Adrenal gland (tissue), 12 donors: ENCODE measurements around the gene COL16A1. TPM values are rescaled to one million over a fixed set of nuclear protein-coding genes. Genes with fewer than 3 reads are reported as not detected.

Experiments used
- DNase-seq, 7 donors: peaks; one replicate each; pipeline ENCODE4 v3.0.0-alpha.2; 2019 to 2020
- H3K27ac ChIP-seq, 5 donors: fragments of 200-600 bp; sonication (generic) in 4 of 5; 1 replicate in 3 of 5; 2 replicates in 2 of 5; pipeline versions ENCODE4 v1.5.1 to v1.8.0; 2016 to 2020; ENCODE audit warnings: mild to moderate bottlenecking in 1 of 5
- H3K27me3 ChIP-seq: fragments of 200-600 bp; 2 replicates; pipeline ENCODE4 v1.8.0; 2021
- H3K36me3 ChIP-seq, 2 donors: fragments of 200-600 bp; replicated peaks in 1 of 2; 1 replicate in 1 of 2; 2 replicates in 1 of 2; pipeline versions ENCODE4 v1.5.1 to v1.8.0; 2018 to 2022
- H3K4me1 ChIP-seq, 2 donors: fragments of 200-600 bp; replicated peaks in 1 of 2; 1 replicate in 1 of 2; 2 replicates in 1 of 2; pipeline versions ENCODE4 v1.5.1 to v1.8.0; 2018 to 2021
- H3K4me3 ChIP-seq, 4 donors: fragments of 200-600 bp; sonication (generic) in 3 of 4; one replicate each; pipeline ENCODE4 v1.5.1; 2016 to 2018
- H3K9me3 ChIP-seq, 3 donors: fragments of 200-600 bp; sonication (generic) in 1 of 3; replicated peaks in 1 of 3; 1 replicate in 2 of 3; 2 replicates in 1 of 3; pipeline versions ENCODE4 v1.5.1 to v1.8.0; 2016 to 2021
- POLR2A ChIP-seq, 2 donors: fragments of 450-650 bp; IDR thresholded peaks; one replicate each; pipeline ENCODE4 v1.6.1; 2017; ENCODE audit warnings: antibody characterized with exemption in 2 of 2, mild to moderate bottlenecking in 2 of 2, moderate library complexity in 1 of 2
- WGBS, 4 donors: extraction: QIAGEN DNeasy Blood & Tissue Kit in 2 of 4; methylation state at CpG; one replicate each; pipeline versions ENCODE4 v1.1.5 to v1.1.7; 2013 to 2017; 5-methylcytosine and 5-hydroxymethylcytosine counted together
- intact Hi-C, 2 donors: fragments of 100-400 bp; cut with DNase I; formaldehyde crosslinking; loops; one replicate each; pipeline versions ENCODE4 v1.14.1 to v1.15.0; 2022 to 2023
- polyA plus RNA-seq, 3 donors: library from polyadenylated mRNA; stranded (reverse); fragments of 200-250 nt in 2 of 3; fragments of 350-450 nt in 1 of 3; fragmentation: Illumina TruSeq in 1 of 3; extraction: RNeasy Lipid Tissue Mini Kit (QIAGEN cat#74804) in 1 of 3; gene quantifications; one replicate each; pipeline ENCODE4 v1.2.3, GENCODE V29; 2013 to 2014
- total RNA-seq, 9 donors: library from RNA; depleted of rRNA in 4 of 9; stranded (reverse); fragments of >200 nt in 4 of 9; fragments of 120-200 nt in 1 of 9; fragmentation: NEBNext Ultra II Directional in 1 of 9; extraction: Animal tissue kit (Norgen Biotek cat#: 25700) in 1 of 9; gene quantifications; one replicate each; pipeline versions ENCODE4 v1.1.0 to v1.2.4, GENCODE V29; 2013 to 2023
- TF ChIP-seq, protein P1 (sequence below), 6 experiments: fragments of 450-650 bp in 4 of 6; fragments of 200-600 bp in 2 of 6; sonication (generic) in 1 of 6; IDR thresholded peaks; 1 replicate in 5 of 6; 2 replicates in 1 of 6; pipeline versions ENCODE4 v1.5.1 to v1.8.0; 2016 to 2021; ENCODE audit warnings: antibody characterized with exemption in 6 of 6, mild to moderate bottlenecking in 2 of 6, moderate library complexity in 1 of 6
- donor health status: healthy with polysubstance abuse.
- donor health status: Bipolar disorder and iron deficiency.
- donor health status: DM: yes; HTN: yes; CAD: no.
- donor health status: DM: no; HTN: no; CAD: no.
- donor health status: DM: no; HTN: no; CAD: no.
- donor health status: DM: yes; HTN: yes; CAD: no.

Gene COL16A1
- total and polyA plus RNA-seq, 12 donors: 6.1 to 129 (median 26.9) TPM

DNA sequence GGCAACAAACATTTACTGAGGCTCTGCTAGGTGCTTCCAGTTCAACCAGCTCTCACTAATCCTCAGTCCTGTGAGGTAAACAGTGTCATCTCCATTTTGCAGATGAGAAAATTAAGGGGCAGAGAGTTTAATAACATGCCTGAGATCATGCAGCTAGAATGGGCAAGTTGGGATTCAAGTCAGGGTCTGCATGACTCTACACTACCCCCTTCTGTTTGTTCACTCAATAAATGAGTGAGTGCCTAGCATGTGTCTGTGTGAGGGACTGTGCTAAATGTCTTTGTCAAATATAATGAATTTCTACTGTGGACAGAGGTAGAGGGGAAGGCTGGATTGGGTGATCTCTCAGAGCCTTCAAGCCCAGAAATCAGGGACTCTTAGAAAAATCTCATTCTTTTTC is 63.6 kb downstream of the COL16A1 start:
- no peak for DNase-seq
- intact Hi-C loops: no loop called here
- peaks cover 0 to 2% of the 10 kb centered on the region in 2 donors for H3K36me3 ChIP-seq
- no peaks in the 10 kb centered on the region for H3K27me3 ChIP-seq
- peak overlapping the region in 2 of 5 donors; percentile 55 to 62 for H3K27ac ChIP-seq
- H3K9me3 ChIP-seq: no peaks in the 10 kb centered on the region
- TF ChIP-seq, protein P1, sequence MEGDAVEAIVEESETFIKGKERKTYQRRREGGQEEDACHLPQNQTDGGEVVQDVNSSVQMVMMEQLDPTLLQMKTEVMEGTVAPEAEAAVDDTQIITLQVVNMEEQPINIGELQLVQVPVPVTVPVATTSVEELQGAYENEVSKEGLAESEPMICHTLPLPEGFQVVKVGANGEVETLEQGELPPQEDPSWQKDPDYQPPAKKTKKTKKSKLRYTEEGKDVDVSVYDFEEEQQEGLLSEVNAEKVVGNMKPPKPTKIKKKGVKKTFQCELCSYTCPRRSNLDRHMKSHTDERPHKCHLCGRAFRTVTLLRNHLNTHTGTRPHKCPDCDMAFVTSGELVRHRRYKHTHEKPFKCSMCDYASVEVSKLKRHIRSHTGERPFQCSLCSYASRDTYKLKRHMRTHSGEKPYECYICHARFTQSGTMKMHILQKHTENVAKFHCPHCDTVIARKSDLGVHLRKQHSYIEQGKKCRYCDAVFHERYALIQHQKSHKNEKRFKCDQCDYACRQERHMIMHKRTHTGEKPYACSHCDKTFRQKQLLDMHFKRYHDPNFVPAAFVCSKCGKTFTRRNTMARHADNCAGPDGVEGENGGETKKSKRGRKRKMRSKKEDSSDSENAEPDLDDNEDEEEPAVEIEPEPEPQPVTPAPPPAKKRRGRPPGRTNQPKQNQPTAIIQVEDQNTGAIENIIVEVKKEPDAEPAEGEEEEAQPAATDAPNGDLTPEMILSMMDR (IDR thresholded peaks at IDR 0.05): no peak
- no peak for TF ChIP-seq POLR2A (IDR thresholded peaks at IDR 0.05)
- H3K4me1 ChIP-seq: peaks cover 10 to 39% of the 10 kb centered on the region in 2 donors
- H3K4me3 ChIP-seq: no peak overlapping the region

DNA sequence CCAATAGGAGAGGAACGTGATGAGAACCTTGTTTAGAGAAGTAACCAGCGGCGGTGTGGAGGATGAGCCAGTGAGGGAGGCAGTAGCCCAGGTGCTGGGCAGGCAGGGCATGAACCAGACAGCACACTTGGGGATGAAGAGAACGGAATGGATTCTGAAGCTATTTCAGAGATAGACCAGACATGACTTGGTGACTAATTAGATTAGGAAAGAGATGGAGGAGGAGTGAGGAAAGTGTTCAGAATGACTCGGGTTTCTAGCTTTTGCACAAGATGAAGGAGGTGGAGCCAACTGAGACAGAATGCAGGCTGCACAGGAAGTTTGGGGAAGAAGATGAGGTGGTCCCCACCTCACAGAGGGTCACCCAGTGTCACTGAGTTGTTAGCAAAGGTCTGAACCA is 64.3 kb downstream of the COL16A1 start:
- no peak for TF ChIP-seq POLR2A (IDR thresholded peaks at IDR 0.05)
- TF ChIP-seq, protein P1 (IDR thresholded peaks at IDR 0.05): no peak
- Histone ChIP-seq H3K27me3 (no peaks in the 10 kb centered on the region), H3K4me1 (peaks cover 10 to 42% of the 10 kb centered on the region in 2 donors), H3K27ac (peak overlapping the region in 2 of 5 donors; percentile 55 to 62), H3K36me3 (peaks cover 0 to 9% of the 10 kb centered on the region in 2 donors), H3K4me3 (no peak overlapping the region), H3K9me3 (no peaks in the 10 kb centered on the region)
- 43 to 61% (median 48%) methylated on average over 5 of the region's 5 CpGs for WGBS, 4 donors
- intact Hi-C loops: no loop called here
- no peak for DNase-seq

DNA sequence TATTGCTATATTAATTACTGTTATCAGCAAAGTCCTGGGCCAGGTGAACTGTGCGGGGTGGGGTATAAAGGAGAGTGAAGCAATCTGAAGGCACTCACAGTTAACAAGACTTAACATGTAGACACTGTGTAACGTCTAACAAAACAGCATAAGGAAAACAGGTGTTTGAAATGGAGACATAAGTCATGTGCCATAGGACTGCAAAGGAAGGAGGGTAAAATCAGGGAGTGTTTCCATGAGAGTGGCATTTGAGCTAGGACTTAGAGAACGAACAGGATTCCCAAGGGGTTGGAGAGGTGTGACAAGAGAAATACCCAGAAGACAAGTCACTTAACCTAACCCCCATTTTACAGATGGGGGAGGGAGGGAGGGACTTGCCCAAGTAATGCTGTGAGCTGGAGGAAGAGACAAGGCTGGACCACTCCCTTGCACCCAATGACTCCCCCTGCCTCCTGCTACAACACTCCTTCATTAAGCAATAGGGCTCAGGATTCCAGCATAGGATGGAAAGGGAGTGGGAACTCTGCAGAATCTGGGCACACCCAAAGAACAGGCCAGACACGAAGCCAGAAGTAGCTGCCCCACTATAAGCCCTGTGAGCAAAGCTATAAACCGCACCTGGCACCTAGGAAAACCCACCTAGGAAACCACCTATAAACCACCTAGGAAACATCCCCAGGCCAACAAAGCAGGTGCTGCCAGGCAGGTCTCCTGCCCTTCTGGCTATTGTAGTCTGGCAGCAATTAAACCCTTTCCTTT is 65.7 kb downstream of the COL16A1 start:
- no peak for TF ChIP-seq POLR2A (IDR thresholded peaks at IDR 0.05)
- TF ChIP-seq, protein P1 (IDR thresholded peaks at IDR 0.05): no peak
- intact Hi-C loops: no loop called here
- no peak overlapping the region for H3K4me3 ChIP-seq
- H3K27me3 ChIP-seq: no peaks in the 10 kb centered on the region
- WGBS, 4 donors: 68 to 74% (median 73%) methylated on average over 5 of the region's 5 CpGs
- H3K9me3 ChIP-seq: no peaks in the 10 kb centered on the region
- peaks cover 0 to 17% of the 10 kb centered on the region in 2 donors for H3K36me3 ChIP-seq
- no peak for DNase-seq
- H3K27ac ChIP-seq: no peak overlapping the region
- peaks cover 0 to 32% of the 10 kb centered on the region in 2 donors for H3K4me1 ChIP-seq

DNA sequence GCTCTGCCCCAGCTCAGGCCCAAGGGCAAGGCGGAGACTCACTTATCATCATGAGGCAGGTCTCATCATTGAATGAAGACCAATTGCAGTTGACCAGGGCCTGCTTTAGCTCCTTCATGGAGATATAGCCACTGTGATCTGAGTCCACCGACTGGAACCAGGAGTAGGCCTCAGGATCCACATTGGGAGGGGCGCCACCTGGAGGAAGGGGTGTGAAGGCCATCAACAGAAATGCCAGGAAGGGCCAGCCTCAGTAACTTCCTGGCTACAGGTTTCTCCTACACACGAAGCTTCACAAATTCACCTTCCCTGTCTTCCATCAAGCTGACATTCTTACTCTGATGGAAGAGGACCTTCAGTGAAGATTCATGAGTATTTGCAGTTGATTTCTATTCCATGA is 70.7 kb downstream of the COL16A1 start:
- TF ChIP-seq, protein P1 (IDR thresholded peaks at IDR 0.05): peak in 2 of 6 experiments; percentile 13 to 30
- no peak for TF ChIP-seq POLR2A (IDR thresholded peaks at IDR 0.05)
- no peaks in the 10 kb centered on the region for H3K9me3 ChIP-seq
- H3K4me3 ChIP-seq: no peak overlapping the region
- DNase-seq: peak in 2 of 7 donors; percentile 36 to 47
- WGBS, 4 donors: 63 to 73% (median 69%) methylated on average over 4 of the region's 4 CpGs
- H3K27me3 ChIP-seq: no peaks in the 10 kb centered on the region
- peaks cover 0 to 66% of the 10 kb centered on the region in 2 donors for H3K36me3 ChIP-seq
- no peak overlapping the region for H3K27ac ChIP-seq
- intact Hi-C loops: no loop called here
- H3K4me1 ChIP-seq: peaks cover 5 to 18% of the 10 kb centered on the region in 2 donors
